Upper lobe of left lung (tissue), 4 donors: ENCODE data around the gene VASN.
A peak's percentile ranks its signal among the peaks of the same experiment; 100 is the strongest.

Source experiments
- CTCF ChIP-seq, 6 experiments: fragments of 450-650 bp in 4 of 6; fragments of 200-600 bp in 2 of 6; sonication (generic) in 2 of 6; IDR thresholded peaks; one replicate each; pipeline ENCODE4 v1.5.1; 2016 to 2019; ENCODE audit warnings: antibody characterized with exemption in 6 of 6
- EP300 ChIP-seq, 4 donors: sonication (generic); formaldehyde crosslinking; IDR thresholded peaks; one replicate each; pipeline ENCODE4 v1.5.1; 2017; ENCODE audit warnings: antibody characterized with exemption in 4 of 4, control low read depth in 2 of 4
- POLR2A ChIP-seq, 4 donors: fragments of 450-650 bp; IDR thresholded peaks; one replicate each; pipeline ENCODE4 v1.5.1; 2016 to 2017; ENCODE audit warnings: antibody characterized with exemption in 4 of 4, mild to moderate bottlenecking in 2 of 4
- POLR2AphosphoS5 ChIP-seq, 2 donors: sonication (generic); formaldehyde crosslinking; IDR thresholded peaks; one replicate each; pipeline ENCODE4 v1.5.1; 2017; ENCODE audit warnings: antibody characterized with exemption in 2 of 2

- TF ChIP-seq EP300 (IDR thresholded peaks at IDR 0.05), result no peak
- no peak for TF ChIP-seq CTCF (IDR thresholded peaks at IDR 0.05)
- peak in 1 of 2 donors; percentile 47 for TF ChIP-seq POLR2AphosphoS5 (IDR thresholded peaks at IDR 0.05)
- TF ChIP-seq POLR2A (IDR thresholded peaks at IDR 0.05), result no peak
These were observed 1.1 kb downstream of the VASN start for GRCh38 chr16:4372578-4373355.
